ENCODE results near the gene EIF6.

- TF ChIP-seq CTCF (IDR thresholded peaks at IDR 0.05) (no peak), POLR2A (IDR thresholded peaks at IDR 0.05) (no peak)
These were observed 40.8 kb upstream of the EIF6 start for GRCh38 chr20:35325401-35325800.

Measured in body of pancreas (tissue), 4 donors.